ENCODE measurements around the gene DGKD. TPM values are rescaled to one million over a fixed set of nuclear protein-coding genes. Genes with fewer than 3 reads are reported as not detected.

DGKD gene
- total RNA-seq, 2 experiments from 2014 or later, result 147 to 156 TPM

DNA sequence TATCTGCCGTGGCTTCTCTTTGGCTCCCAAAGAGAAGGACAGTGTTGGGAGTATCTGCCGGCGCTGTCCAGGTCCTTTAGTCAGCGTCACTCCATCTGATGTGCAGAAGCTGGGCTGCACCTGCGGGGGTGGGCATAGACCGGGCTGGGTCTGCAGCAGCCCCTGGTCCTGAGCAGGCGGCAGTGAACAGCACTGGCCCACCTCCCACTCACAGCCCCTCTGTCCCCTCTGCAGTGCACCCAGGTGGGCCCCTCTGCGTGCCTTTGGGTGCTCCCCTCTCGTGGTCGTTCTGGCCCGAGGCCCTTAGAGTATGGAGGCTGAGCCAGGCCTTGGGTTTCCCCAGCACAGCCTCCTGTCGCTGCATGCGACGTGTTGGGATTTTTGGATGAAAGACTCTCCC lies 116.5 kb downstream of the DGKD start:
- TF ChIP-seq, protein P1, sequence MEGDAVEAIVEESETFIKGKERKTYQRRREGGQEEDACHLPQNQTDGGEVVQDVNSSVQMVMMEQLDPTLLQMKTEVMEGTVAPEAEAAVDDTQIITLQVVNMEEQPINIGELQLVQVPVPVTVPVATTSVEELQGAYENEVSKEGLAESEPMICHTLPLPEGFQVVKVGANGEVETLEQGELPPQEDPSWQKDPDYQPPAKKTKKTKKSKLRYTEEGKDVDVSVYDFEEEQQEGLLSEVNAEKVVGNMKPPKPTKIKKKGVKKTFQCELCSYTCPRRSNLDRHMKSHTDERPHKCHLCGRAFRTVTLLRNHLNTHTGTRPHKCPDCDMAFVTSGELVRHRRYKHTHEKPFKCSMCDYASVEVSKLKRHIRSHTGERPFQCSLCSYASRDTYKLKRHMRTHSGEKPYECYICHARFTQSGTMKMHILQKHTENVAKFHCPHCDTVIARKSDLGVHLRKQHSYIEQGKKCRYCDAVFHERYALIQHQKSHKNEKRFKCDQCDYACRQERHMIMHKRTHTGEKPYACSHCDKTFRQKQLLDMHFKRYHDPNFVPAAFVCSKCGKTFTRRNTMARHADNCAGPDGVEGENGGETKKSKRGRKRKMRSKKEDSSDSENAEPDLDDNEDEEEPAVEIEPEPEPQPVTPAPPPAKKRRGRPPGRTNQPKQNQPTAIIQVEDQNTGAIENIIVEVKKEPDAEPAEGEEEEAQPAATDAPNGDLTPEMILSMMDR (IDR thresholded peaks at IDR 0.05), result no peak
- POLR2A ChIA-PET, result no interaction called here
- H3K9me3 ChIP-seq (ENCODE audit: control insufficient read depth in 1 of 2, insufficient read depth in 1 of 2, low read length in 2 of 2), result peaks cover 0 to 11% of the 10 kb centered on the region in 2 experiments
- CTCF ChIA-PET, result no interaction called here
- H3K4me1 ChIP-seq (ENCODE audit: insufficient read depth, low read length), result no peaks in the 10 kb centered on the region
- no peak overlapping the region for H3K4me3 Mint-ChIP-seq
- H3K27me3 ChIP-seq (ENCODE audit: control insufficient read depth in 1 of 2, insufficient read depth in 2 of 2, low read length in 2 of 2), result no peaks in the 10 kb centered on the region
- intact Hi-C loops (cut with DNase I, micrococcal nuclease), result no loop called here
- no peak for DNase-seq
- H3K36me3 Mint-ChIP-seq (ENCODE audit: low read depth), result peaks cover 74% of the 10 kb centered on the region
- H3K9me3 Mint-ChIP-seq, result no peaks in the 10 kb centered on the region
- H3K4me3 ChIP-seq (ENCODE audit: low read length), result no peak overlapping the region
- no peaks in the 10 kb centered on the region for H3K27me3 Mint-ChIP-seq
- no peak overlapping the region for H3K27ac ChIP-seq (ENCODE audit: low read depth in 1 of 2, low read length in 2 of 2)
- H3K27ac Mint-ChIP-seq, result no peak overlapping the region
- peaks cover 66% of the 10 kb centered on the region for H3K36me3 ChIP-seq (ENCODE audit: insufficient read depth, low read length)
- H3K4me1 Mint-ChIP-seq (ENCODE audit: low read depth), result no peaks in the 10 kb centered on the region
- no peak for ATAC-seq (ENCODE audit: poor library complexity)

DNA sequence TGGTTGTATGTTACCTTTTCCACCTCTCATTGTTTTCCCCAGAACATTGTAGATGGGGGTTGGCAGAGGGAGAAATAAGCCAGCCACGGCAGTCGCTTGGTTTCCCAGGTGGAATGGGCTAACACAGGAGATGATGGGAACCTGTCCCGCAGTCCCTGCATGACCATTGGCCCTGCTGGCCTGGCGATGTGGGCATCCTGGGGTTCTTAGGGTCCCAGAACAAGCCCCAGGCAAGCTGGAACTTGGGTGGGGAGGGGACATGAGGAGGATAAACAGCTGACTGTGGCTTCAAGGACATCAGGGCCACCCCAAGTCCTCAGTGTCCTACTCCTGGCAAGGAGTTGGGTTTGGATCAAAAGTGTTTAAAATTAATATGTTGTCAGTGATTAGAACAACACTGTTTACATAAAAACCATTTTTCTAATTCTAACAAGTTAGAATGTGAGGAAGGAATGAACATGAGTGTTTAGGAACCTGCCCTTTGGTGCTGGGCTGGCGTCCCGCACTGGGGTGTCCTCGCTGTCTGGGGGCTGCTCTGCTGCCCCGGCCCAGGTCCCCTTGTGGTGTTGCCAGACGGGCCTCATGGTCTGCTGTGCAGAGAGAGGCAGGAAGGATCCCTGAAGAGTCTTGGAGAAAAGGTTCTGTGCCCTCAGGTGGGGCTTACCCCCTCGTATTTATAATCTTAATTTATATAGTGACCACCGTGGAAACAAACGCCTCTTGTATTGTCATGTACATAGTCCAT lies 117.2 kb downstream of the DGKD start:
- Histone ChIP-seq H3K4me3 (ENCODE audit: low read length) (no peak overlapping the region), H3K4me1 (ENCODE audit: insufficient read depth, low read length) (no peaks in the 10 kb centered on the region), H3K27me3 (ENCODE audit: control insufficient read depth in 1 of 2, insufficient read depth in 2 of 2, low read length in 2 of 2) (no peaks in the 10 kb centered on the region), H3K27ac (ENCODE audit: low read depth in 1 of 2, low read length in 2 of 2) (no peak overlapping the region), H3K9me3 (ENCODE audit: control insufficient read depth in 1 of 2, insufficient read depth in 1 of 2, low read length in 2 of 2) (peaks cover 0 to 11% of the 10 kb centered on the region in 2 experiments), H3K36me3 (ENCODE audit: insufficient read depth, low read length) (peaks cover 62% of the 10 kb centered on the region)
- intact Hi-C loops (cut with DNase I, micrococcal nuclease), result no loop called here
- ATAC-seq (ENCODE audit: poor library complexity), result no peak
- no peaks in the 10 kb centered on the region for H3K9me3 Mint-ChIP-seq
- ChIA-PET CTCF (no interaction called here), POLR2A (no interaction called here)
- no peaks in the 10 kb centered on the region for H3K4me1 Mint-ChIP-seq (ENCODE audit: low read depth)
- DNase-seq, result no peak
- peaks cover 70% of the 10 kb centered on the region for H3K36me3 Mint-ChIP-seq (ENCODE audit: low read depth)
- H3K4me3 Mint-ChIP-seq, result no peak overlapping the region
- no peak overlapping the region for H3K27ac Mint-ChIP-seq
- no peaks in the 10 kb centered on the region for H3K27me3 Mint-ChIP-seq
- TF ChIP-seq, protein P1 (IDR thresholded peaks at IDR 0.05), result no peak

DNA sequence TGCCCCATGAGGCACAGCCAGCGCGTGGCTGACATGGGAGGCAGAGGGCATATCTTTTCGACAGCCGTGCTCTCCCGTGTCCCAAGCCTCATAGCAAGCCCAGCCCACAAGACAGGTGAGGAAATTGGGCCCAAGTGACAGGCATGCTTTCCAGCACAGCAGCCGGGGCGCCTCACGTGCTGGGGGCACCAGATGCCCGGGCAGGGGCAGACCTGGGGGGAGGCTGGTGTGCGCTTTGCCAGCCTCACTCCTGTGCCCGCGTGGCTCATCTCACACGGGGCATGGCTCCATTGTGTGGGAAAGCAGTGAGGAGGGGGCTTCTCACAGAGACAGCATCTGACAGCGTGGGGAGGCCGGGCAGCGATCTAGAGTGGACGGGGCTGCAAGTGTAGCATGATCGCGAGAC lies 119.1 kb downstream of the DGKD start:
- Mint-ChIP-seq H3K4me1 (ENCODE audit: low read depth) (no peaks in the 10 kb centered on the region), H3K36me3 (ENCODE audit: low read depth) (peaks cover 55% of the 10 kb centered on the region), H3K27ac (no peak overlapping the region)

More for the DNA sequence above, 119.1 kb downstream of the DGKD start:
- H3K27ac ChIP-seq (ENCODE audit: low read depth in 1 of 2, low read length in 2 of 2), result no peak overlapping the region
- Mint-ChIP-seq H3K4me3 (no peak overlapping the region), H3K9me3 (no peaks in the 10 kb centered on the region), H3K27me3 (no peaks in the 10 kb centered on the region)
- intact Hi-C loops (cut with DNase I, micrococcal nuclease), result no loop called here
- TF ChIP-seq, protein P1 (IDR thresholded peaks at IDR 0.05), result no peak
- ATAC-seq (ENCODE audit: poor library complexity), result no peak
- ChIA-PET CTCF (no interaction called here), POLR2A (no interaction called here)
- no peak for DNase-seq
- H3K4me1 ChIP-seq (ENCODE audit: insufficient read depth, low read length), result no peaks in the 10 kb centered on the region
- H3K9me3 ChIP-seq (ENCODE audit: control insufficient read depth in 1 of 2, insufficient read depth in 1 of 2, low read length in 2 of 2), result peaks cover 0 to 17% of the 10 kb centered on the region in 2 experiments
- H3K4me3 ChIP-seq (ENCODE audit: low read length), result no peak overlapping the region
- no peaks in the 10 kb centered on the region for H3K27me3 ChIP-seq (ENCODE audit: control insufficient read depth in 1 of 2, insufficient read depth in 2 of 2, low read length in 2 of 2)
- peaks cover 50% of the 10 kb centered on the region for H3K36me3 ChIP-seq (ENCODE audit: insufficient read depth, low read length)

Data from CD4-positive, alpha-beta T cell (primary cell).